HG02885 (cell line): ENCODE data around the gene IZUMO1.
A peak's percentile ranks its signal among the peaks of the same experiment; 100 is the strongest.
"Not testable (repeated sequence)": the region's sequence is repeated elsewhere in the genome, so short reads cannot be mapped to it uniquely, and the experiment has no call there.

Experiments
- ATAC-seq: cut with Tn5 transposase; IDR thresholded peaks from one replicate; pipeline ENCODE4 v1.9.1; 2021; ENCODE audit warnings: mild to moderate bottlenecking; ENCODE audit not compliant: unreplicated experiment, poor library complexity

IZUMO1 gene

GRCh38 chr19:48739404-48740163 is 7.1 kb downstream of the IZUMO1 start:
- no peak for ATAC-seq

DNA sequence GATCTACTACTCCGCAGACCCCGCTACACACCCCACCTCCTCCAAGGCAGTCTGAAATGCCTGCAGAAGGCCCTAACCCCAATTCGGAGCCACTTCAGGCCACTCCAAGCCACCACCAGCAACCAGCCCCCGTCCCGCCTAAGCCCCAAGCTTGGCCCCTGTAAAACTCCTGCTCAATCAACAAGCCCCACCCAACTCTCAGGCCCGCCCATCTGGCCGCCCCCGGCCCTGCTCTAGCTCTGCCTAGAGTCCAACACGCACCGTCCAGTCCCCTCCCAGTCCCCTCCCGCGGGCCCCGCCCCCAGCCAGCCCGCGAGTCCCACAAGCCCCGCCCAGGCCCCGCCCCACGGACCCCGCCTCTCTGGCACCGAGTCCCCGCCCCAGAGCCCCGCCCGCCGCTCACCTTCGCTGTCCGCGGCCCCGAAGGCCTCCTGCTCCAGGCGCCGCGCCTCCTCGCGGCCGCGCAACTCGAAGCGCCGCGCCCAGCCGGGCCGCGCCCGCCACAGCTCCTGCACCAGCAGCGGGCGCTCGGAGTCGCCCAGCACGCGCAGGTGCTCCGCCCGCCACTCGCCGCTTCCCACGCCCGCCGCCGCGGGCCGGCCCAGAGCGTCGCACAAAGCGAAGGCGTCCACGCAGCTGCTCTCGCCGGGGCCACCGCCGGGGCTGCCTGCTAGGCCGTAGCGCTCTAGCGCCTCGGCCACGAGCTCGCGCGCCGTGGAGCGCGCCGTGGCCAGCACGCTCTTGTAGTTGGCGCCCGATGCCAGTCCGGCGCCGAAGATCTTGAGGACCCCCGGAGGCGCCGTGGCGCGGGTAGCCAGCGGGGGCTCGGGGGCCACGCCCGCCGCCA is 7.9 kb downstream of the IZUMO1 start:
- peak; percentile 85 for ATAC-seq

DNA sequence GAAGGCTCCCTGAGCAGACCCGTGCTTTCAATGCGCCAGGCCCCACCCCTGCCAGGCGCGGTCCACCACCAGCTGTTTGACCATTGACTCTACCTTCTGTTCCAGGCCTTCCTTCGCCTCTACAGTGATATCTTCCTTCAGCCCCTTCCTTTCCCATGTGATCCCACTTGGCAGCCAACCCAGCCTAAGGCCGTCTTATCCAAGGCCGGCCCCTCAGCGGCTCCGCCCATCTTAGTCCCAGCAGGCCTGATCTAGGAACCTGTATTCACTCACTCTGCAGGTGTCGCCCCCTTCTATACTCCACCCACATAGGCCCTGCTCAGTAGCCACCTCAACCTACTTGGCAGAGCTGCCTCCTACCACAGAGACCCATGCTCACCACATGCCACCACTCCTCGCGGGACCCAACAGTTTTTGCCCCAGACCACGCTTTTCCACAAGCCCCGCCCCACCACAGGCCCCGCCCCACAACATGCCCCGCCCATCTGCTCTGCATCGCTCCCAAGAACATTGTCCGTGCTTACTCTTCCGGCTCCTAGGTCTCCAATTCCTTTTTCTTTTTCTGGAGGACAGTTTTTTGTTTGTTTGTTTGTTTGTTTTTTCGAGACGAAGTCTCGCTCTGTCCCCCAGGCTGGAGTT is 9.2 kb downstream of the IZUMO1 start:
- ATAC-seq, result no peak

DNA sequence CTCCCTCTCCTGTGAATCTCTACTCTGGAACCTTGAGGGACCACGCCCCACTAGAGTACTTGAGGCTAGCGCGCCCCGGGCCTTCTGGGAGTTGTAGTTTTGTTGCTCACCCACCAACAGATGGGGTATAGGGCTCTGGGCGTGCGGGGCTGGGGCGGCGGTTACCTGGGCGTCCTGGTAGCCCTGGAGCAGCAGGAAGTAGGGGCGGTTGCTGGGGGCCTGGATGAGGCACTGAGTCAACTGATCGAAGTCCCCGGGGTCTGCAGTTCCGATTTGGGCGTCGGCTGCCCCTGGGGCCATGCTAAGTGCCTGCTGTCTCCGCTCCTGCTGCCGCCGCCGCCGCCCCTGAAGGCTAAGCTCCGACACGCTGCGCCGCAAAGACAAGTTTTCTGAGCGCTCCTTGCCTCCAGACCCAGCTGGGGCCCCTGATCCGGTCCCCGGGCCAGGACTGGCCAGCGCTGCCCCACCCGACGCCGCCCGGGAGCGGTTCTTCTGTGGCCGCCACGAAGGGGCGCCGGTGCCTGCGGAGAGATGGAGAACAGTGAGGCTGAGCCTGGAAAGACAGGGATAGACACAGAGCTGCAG is 11.6 kb downstream of the IZUMO1 start:
- no peak for ATAC-seq

DNA sequence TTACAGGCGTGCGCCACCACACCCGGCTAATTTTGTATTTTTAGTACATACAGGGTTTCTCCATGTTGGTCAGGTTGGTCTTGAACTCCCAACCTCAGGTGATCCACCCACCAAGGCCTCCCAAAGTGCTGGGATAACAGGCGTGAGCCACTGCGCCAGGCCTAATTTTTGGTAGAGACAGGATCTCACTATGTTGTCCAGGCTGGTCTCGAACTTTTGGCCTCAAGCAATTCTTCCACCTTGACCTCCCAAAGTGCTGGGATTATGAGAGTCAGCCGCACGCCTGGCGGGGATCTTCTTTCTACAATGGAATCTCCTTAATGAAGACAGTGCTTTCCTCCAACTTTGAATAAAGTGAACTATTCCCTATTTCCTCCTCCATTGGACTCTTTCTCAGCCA is 12.1 kb downstream of the IZUMO1 start:
- no peak for ATAC-seq

DNA sequence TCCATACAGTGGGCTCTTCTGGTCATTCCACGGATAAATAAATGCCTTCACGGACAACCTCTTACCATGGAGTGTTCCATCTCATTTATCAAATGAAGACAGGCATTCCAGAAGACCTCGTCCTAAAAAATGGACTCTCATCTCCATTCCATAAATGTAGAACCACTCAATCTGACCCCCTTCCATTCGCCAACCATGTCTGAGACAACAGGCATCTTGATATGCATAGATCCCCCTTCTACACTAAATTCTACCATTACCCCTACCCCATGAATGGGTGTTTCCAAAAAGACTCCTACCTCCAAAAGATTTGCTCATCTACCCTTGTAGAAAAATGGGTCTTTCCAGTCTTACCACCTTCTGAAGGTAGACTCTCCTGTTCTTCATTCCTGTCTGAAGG is 15.3 kb downstream of the IZUMO1 start:
- ATAC-seq, result no peak

- ATAC-seq, result no peak
Measured at GRCh38 chr19:48728911-48729664, 17.6 kb downstream of the IZUMO1 start.

- ATAC-seq, result no peak
Measured at GRCh38 chr19:48726556-48726955, 20.2 kb downstream of the IZUMO1 start.

- ATAC-seq, result no peak
Measured at GRCh38 chr19:48724796-48725753, 21.6 kb downstream of the IZUMO1 start.

GRCh38 chr19:48722196-48722708 is 24.5 kb downstream of the IZUMO1 start:
- ATAC-seq, result no peak

DNA sequence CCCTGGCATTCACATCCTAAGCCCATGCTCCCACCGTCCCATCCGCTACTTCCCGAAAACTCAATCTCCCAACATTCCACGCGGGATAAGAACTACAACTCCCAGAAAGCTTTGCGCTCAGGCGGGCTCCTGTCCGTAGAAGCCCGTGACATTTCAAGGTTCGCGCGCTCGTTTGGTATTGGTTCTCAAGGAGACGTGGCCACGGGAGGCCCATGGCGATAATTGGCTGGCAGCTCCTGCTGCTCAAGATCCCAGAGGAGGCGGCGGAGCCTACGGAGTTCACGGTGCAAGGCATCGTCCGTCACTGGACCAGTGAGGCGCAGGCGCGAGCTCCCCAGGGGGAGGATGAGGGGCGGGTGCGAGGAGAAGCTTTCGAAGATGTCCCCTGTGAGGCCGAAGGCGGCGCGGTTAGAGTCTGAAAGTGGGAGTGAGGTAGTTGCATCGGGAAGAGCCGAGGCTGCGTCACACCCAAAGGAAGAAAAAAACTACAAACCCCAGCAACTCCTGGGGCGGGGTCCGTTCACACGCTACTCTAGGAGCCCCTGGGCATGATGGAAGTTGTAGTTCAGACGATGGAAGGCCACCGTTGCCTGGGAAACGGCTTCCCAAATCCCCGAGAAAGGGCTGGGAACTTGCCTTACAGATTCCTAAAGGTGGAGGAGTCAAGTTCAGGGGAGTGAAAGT is 26.0 kb downstream of the IZUMO1 start:
- peak; percentile 84 for ATAC-seq

GRCh38 chr19:48720251-48720612 is 26.5 kb downstream of the IZUMO1 start:
- ATAC-seq, result no peak

DNA sequence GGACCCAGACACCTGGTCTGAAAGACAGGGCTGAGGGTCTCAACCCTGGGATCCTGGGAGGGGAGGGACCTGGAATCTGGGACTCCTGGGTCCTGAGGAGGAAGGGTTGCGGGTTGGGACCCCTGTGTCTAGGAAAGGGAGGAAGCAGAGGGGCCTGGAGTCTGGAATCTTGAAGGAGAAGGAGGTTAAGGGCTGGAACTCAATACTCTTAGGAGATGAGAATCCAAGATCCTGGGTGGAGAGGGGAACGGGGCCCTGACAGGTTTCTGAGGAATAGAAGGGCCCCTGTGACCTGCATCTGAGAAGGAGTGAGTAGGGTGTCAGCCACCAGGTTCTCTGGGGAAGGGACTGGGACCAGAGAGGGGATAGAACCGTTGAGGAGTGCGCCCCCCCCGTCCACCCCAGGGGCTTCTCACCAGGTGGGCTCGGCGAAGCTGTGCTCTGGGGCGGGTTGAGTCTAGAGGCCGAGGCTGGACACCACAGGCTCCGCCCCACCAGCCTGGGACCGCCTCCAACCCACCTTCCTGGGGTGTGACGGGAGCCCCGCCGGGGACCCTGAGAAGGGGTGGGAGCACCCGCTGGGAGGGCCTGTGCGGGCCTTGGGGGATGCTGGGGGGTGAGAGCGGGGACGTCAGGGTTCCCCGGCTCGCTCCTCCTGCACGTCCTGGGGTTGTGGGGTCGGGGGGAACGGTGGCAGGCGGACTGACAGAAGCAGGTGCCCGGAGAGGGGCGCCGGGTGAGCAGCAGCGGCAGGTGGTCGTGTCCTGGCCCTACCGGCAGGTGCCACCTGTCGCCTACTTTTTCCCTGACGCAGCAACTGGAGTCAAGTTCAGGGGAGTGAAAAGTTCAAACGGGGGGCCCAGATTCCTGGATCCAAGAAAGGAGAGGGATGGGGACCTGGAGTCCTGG is 27.2 kb downstream of the IZUMO1 start, which contains the start of gene MAMSTR:
TSS of gene MAMSTR (minus strand) at position 463 of the 909 bp plus-strand sequence. CDS start 694 bp downstream, outside the sequence.
- no peak for ATAC-seq

- ATAC-seq, result no peak
Measured at GRCh38 chr19:48718711-48719231, 27.9 kb downstream of the IZUMO1 start.

- not testable (repeated sequence) for ATAC-seq
Measured at GRCh38 chr19:48718106-48718505, 28.6 kb downstream of the IZUMO1 start.

DNA sequence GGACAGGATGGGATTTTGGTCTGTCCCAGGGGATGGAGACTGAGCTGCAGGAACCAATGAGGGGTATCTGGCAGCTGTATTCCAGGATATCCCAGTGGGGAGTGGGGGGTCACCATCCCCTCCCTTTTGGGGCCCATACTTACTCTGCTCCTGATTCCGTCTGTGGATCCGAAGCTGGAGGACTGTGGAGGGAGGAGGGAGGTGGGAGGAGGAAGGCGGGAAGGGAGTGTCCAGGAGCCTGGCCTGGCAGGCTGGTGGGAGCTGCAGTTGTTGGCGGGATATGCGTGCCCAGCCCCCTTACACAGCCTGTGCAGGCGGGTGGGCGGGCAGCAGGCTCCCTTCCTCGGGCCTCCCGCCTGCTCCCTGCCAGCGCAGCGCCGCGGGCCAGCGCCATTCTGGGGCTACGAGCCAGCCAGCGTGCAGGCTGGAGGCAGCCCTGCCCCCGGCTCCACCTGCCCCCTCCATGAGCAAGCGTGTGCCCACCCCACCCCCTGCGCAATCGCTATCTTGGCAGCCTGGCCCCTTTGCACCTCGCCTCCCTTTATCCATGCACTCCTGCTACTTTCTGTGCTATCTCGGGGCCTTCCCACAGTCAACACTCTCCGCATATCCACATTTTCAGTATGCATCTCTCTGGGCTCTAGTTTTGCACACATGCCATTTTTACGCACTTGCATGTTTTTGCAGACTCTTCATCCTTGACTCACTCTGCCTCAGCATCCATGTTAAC is 30.0 kb downstream of the IZUMO1 start:
- no peak for ATAC-seq
